Measurements from ENCODE around the gene LALBA.
"Not testable (repeated sequence)": the region's sequence is repeated elsewhere in the genome, so short reads cannot be mapped to it uniquely, and the experiment has no call there.

LALBA gene

GRCh38 chr12:48527891-48528670 lies 41.8 kb downstream of the LALBA start:
- DNase-seq = no peak

- no peak for DNase-seq
Measured at GRCh38 chr12:48525332-48525731, 44.5 kb downstream of the LALBA start, which contains the start of gene OR8S1. OR8S1 (plus strand) TSS chr12:48525632; CDS start chr12:48525632, 0 bp downstream.

GRCh38 chr12:48520381-48520780 lies 49.5 kb downstream of the LALBA start:
- DNase-seq = not testable (repeated sequence)
